ENCODE data around the gene UROD.

UROD gene

DNA sequence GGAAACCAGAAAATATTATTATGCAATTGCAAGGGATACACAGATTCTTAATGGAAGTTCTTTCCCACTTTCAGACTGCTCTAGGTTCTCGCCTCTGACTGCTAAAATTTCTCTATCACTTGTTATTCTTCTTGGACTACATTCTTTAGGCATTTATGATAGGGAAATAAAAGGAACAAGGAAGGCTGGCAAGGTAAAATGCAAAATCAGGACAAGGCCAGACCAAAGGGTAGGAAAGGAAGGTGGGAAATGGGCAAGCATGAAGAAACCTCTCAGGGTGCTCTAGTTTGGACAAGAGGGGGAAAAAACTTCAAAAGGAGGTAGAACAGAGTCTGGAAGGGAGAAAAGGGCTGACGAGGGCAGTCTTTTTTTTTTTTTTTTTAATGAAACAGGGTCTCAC is 26.2 kb downstream of the UROD start:
- in situ Hi-C loops (cut with HindIII; ENCODE audit: low sequenced_read_pairs): no loop called here
- H3K4me3 ChIP-seq (ENCODE audit: low read depth, low read length): no peak overlapping the region
- no peak for TF ChIP-seq CTCF (IDR thresholded peaks at IDR 0.05; ENCODE audit: low read depth, low read length)
- no peak for DNase-seq (ENCODE audit: low read depth, low spot score)

GRCh38 chr1:45038661-45039364 is 26.8 kb downstream of the UROD start:
- in situ Hi-C loops (cut with HindIII; ENCODE audit: low sequenced_read_pairs): no loop called here
- no peak overlapping the region for H3K4me3 ChIP-seq (ENCODE audit: low read depth, low read length)
- no peak for DNase-seq (ENCODE audit: low read depth, low spot score)
- TF ChIP-seq CTCF (IDR thresholded peaks at IDR 0.05; ENCODE audit: low read depth, low read length): no peak

- in situ Hi-C loops (cut with HindIII; ENCODE audit: low sequenced_read_pairs): no loop called here
- no peak for DNase-seq (ENCODE audit: low read depth, low spot score)
- H3K4me3 ChIP-seq (ENCODE audit: low read depth, low read length): no peak overlapping the region
- TF ChIP-seq CTCF (IDR thresholded peaks at IDR 0.05; ENCODE audit: low read depth, low read length): no peak
Observed at GRCh38 chr1:45040297-45040696, 28.2 kb downstream of the UROD start.

DNA sequence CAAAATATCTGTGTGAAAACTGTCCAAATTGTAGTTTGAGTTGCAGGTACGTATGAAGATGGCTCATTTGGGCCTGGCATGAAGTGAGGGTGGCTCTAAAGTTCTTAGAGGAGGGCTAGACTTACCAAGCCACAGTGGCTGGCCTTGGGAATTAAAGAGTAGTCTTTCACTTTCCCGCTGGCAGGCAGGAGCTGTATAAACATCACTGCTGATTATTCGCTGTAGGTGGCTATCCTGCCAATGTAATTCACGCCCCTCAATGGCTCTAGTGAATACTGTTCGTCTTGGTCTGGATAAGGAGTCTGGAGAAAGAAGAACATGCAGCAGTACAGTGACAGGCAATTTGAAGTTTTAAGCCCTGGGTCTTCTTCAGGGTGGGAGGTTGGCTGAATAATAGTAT is 31.0 kb downstream of the UROD start:
- in situ Hi-C loops (cut with HindIII; ENCODE audit: low sequenced_read_pairs): no loop called here
- H3K4me3 ChIP-seq (ENCODE audit: low read depth, low read length): no peak overlapping the region
- TF ChIP-seq CTCF (IDR thresholded peaks at IDR 0.05; ENCODE audit: low read depth, low read length): no peak
- DNase-seq (ENCODE audit: low read depth, low spot score): no peak

- TF ChIP-seq CTCF (IDR thresholded peaks at IDR 0.05; ENCODE audit: low read depth, low read length): no peak
- in situ Hi-C loops (cut with HindIII; ENCODE audit: low sequenced_read_pairs): no loop called here
- no peak for DNase-seq (ENCODE audit: low read depth, low spot score)
- H3K4me3 ChIP-seq (ENCODE audit: low read depth, low read length): no peak overlapping the region
Observed at GRCh38 chr1:45044916-45045315, 32.9 kb downstream of the UROD start.

DNA sequence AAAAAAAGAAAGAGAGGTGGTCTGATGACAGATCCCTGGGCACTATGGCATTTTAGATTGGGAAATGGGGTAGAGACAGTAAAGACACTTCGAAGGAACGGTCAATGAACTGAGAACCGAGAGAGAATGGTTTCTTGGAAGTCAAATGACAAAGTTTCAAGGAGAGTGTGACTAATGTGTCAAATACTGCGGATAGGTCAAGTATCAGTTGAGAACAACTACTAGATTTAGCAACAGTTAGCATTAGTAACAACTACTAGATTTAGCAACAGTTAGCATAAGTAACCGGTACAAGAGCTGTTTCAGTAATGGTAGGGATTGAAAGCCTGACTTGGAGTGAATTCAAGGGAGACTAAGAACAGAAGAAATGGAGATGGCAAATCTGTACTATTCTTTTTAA is 35.0 kb downstream of the UROD start:
- in situ Hi-C loops (cut with HindIII; ENCODE audit: low sequenced_read_pairs): no loop called here
- TF ChIP-seq CTCF (IDR thresholded peaks at IDR 0.05; ENCODE audit: low read depth, low read length): no peak
- no peak overlapping the region for H3K4me3 ChIP-seq (ENCODE audit: low read depth, low read length)
- no peak for DNase-seq (ENCODE audit: low read depth, low spot score)

All from astrocyte of the spinal cord (primary cell).